Astrocyte (in vitro differentiated cells and primary cell): ENCODE data around the gene TMEM167B. TPM values are rescaled to one million over a fixed set of nuclear protein-coding genes. Genes with fewer than 3 reads are reported as not detected.

Experiments used
- DNase-seq: peaks from one replicate; pipeline ENCODE4 v3.0.0-alpha.2; 2010; ENCODE audit warnings: low read depth
- FAIRE-seq: peaks from 2 replicates; lab custom pipeline; 2011; peaks lifted over from hg19 to GRCh38; lab: Jason Lieb, UNC
- H2AFZ ChIP-seq: 2 replicates; pipeline ENCODE4 v1.6.0; 2012; ENCODE audit warnings: low read depth, low read length, inconsistent platforms
- H3K27ac ChIP-seq: 2 replicates; pipeline ENCODE4 v1.5.1; 2011; ENCODE audit warnings: low read depth, low read length, inconsistent platforms
- H3K27me3 ChIP-seq: 2 replicates; pipeline ENCODE4 v1.6.0; 2011; ENCODE audit warnings: low read length, inconsistent platforms; ENCODE audit not compliant: insufficient read depth
- H3K36me3 ChIP-seq: 2 replicates; pipeline ENCODE4 v1.5.1; 2011; ENCODE audit warnings: low read length, inconsistent platforms; ENCODE audit not compliant: insufficient read depth
- H3K4me1 ChIP-seq: 2 replicates; pipeline ENCODE4 v1.5.1; 2011; ENCODE audit warnings: low read length, inconsistent platforms; ENCODE audit not compliant: insufficient read depth
- H3K4me2 ChIP-seq: 2 replicates; pipeline ENCODE4 v1.6.0; 2012; ENCODE audit warnings: low read length, inconsistent platforms
- H3K4me3 ChIP-seq: 2 replicates; pipeline ENCODE4 v1.5.1; 2011; ENCODE audit warnings: low read depth, mild to moderate bottlenecking, low read length, inconsistent platforms; ENCODE audit not compliant: insufficient read depth
- H3K79me2 ChIP-seq: 2 replicates; pipeline ENCODE4 v1.6.0; 2012; ENCODE audit warnings: mild to moderate bottlenecking, low read length, inconsistent platforms; ENCODE audit not compliant: insufficient read depth
- H3K9ac ChIP-seq: 2 replicates; pipeline ENCODE4 v1.6.0; 2012; ENCODE audit warnings: mild to moderate bottlenecking, low read length, inconsistent platforms
- H3K9me3 ChIP-seq: 2 replicates; pipeline ENCODE4 v1.5.1; 2012; ENCODE audit warnings: low read depth, mild to moderate bottlenecking, low read length, inconsistent platforms; ENCODE audit not compliant: insufficient read depth
- H4K20me1 ChIP-seq: 2 replicates; pipeline ENCODE4 v1.6.0; 2012; ENCODE audit warnings: low read length, inconsistent platforms; ENCODE audit not compliant: insufficient read depth
- H3K27ac Mint-ChIP-seq: one replicate; pipeline ENCODE4 v1.8.0; 2021; ENCODE audit warnings: mild to moderate bottlenecking, mixed read lengths; ENCODE audit not compliant: unreplicated experiment
- H3K27me3 Mint-ChIP-seq: one replicate; pipeline ENCODE4 v1.8.0; 2021; ENCODE audit warnings: low read depth, mixed read lengths; ENCODE audit not compliant: unreplicated experiment
- H3K36me3 Mint-ChIP-seq: one replicate; pipeline ENCODE4 v1.8.0; 2021; ENCODE audit warnings: low read depth, mixed read lengths; ENCODE audit not compliant: unreplicated experiment
- H3K4me1 Mint-ChIP-seq: one replicate; pipeline ENCODE4 v1.8.0; 2021; ENCODE audit warnings: low read depth, mixed read lengths; ENCODE audit not compliant: unreplicated experiment
- H3K4me3 Mint-ChIP-seq: one replicate; pipeline ENCODE4 v1.8.0; 2021; ENCODE audit warnings: mild to moderate bottlenecking, moderate library complexity, mixed read lengths; ENCODE audit not compliant: unreplicated experiment
- H3K9me3 Mint-ChIP-seq: one replicate; pipeline ENCODE4 v1.8.0; 2021; ENCODE audit warnings: mild to moderate bottlenecking, mixed read lengths; ENCODE audit not compliant: unreplicated experiment
- EZH2 ChIP-seq: IDR thresholded peaks from 2 replicates; pipeline ENCODE4 v1.6.1; 2012; ENCODE audit warnings: mild to moderate bottlenecking, low read length, inconsistent platforms; ENCODE audit not compliant: insufficient read depth
- total RNA-seq: library from RNA; stranded (reverse); gene quantifications from 2 replicates; pipeline ENCODE4 v1.2.1, GENCODE V29; 2021
- TF ChIP-seq, protein P1 (sequence below): IDR thresholded peaks from 2 replicates; pipeline ENCODE4 v1.5.1; 2011; ENCODE audit warnings: low read depth, mild to moderate bottlenecking, inconsistent platforms, low read length, moderate library complexity; ENCODE audit not compliant: insufficient read depth

TMEM167B gene
- total RNA-seq, 1 donor from 2014 or later = 31.9 TPM

DNA sequence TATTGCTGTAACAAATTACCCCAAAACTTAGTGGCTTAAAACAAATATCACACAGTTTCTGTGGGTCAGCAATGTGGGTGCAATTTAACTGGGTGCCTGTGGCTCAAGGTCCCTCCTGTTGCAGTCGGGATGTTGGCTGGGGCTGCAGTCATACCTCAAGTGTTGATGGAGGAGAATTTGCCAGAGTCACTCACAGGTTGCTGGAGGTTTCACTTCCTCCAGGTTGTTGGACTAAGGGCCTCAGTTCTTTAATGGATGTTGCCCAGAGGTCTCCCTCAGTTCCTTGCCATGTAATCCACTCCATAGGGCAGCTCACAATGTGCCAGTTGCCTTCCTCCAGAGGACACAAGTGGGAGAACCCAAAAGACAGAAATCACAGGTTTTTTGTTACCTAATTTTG, 12.2 kb upstream of the TMEM167B start:
- peaks cover 23% of the 10 kb centered on the region for H3K79me2 ChIP-seq
- peaks cover 2% of the 10 kb centered on the region for H3K4me1 Mint-ChIP-seq
- H3K4me3 Mint-ChIP-seq = no peak overlapping the region
- H3K27me3 ChIP-seq = no peaks in the 10 kb centered on the region
- no peak overlapping the region for H3K9ac ChIP-seq
- no peak overlapping the region for H3K27ac ChIP-seq
- TF ChIP-seq EZH2 = no peak
- TF ChIP-seq, protein P1, sequence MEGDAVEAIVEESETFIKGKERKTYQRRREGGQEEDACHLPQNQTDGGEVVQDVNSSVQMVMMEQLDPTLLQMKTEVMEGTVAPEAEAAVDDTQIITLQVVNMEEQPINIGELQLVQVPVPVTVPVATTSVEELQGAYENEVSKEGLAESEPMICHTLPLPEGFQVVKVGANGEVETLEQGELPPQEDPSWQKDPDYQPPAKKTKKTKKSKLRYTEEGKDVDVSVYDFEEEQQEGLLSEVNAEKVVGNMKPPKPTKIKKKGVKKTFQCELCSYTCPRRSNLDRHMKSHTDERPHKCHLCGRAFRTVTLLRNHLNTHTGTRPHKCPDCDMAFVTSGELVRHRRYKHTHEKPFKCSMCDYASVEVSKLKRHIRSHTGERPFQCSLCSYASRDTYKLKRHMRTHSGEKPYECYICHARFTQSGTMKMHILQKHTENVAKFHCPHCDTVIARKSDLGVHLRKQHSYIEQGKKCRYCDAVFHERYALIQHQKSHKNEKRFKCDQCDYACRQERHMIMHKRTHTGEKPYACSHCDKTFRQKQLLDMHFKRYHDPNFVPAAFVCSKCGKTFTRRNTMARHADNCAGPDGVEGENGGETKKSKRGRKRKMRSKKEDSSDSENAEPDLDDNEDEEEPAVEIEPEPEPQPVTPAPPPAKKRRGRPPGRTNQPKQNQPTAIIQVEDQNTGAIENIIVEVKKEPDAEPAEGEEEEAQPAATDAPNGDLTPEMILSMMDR = no peak
- FAIRE-seq (no peak), DNase-seq (no peak)
- peaks cover 3% of the 10 kb centered on the region for H3K4me1 ChIP-seq
- no peak overlapping the region for H3K4me3 ChIP-seq
- no peaks in the 10 kb centered on the region for H3K9me3 Mint-ChIP-seq
- H3K36me3 ChIP-seq = no peaks in the 10 kb centered on the region
- no peak overlapping the region for H3K27ac Mint-ChIP-seq
- peaks cover 3% of the 10 kb centered on the region for H3K36me3 Mint-ChIP-seq
- no peak overlapping the region for H2AFZ ChIP-seq
- H3K27me3 Mint-ChIP-seq = no peaks in the 10 kb centered on the region
- H4K20me1 ChIP-seq = peaks cover under 1% of the 10 kb centered on the region
- H3K4me2 ChIP-seq = no peak overlapping the region
- H3K9me3 ChIP-seq = no peaks in the 10 kb centered on the region

DNA sequence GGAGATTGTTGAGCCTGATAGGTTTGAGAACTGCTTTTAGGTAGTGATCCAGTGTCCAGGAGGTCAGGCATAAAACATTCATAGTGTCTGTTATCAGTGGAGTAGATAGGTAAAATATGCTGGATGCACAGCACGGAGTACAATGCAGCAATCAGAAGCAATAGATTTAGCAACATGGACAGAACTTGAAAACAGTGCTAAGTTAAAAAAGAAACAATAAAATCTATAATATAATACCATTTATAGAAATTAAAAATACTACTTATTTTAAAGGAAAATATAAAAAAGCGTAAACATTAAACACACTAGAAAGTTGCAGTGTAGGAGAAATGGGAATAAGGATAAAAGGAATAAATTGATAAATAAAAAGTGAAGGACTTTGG, 11.3 kb upstream of the TMEM167B start:
- H3K4me1 Mint-ChIP-seq = peaks cover 5% of the 10 kb centered on the region
- H3K27ac Mint-ChIP-seq = no peak overlapping the region

More for the DNA sequence above, 11.3 kb upstream of the TMEM167B start:
- Histone ChIP-seq H3K27ac (no peak overlapping the region), H3K9ac (no peak overlapping the region), H3K4me3 (no peak overlapping the region), H3K4me1 (peaks cover 3% of the 10 kb centered on the region), H4K20me1 (no peaks in the 10 kb centered on the region), H2AFZ (no peak overlapping the region), H3K79me2 (peaks cover 16% of the 10 kb centered on the region), H3K36me3 (no peaks in the 10 kb centered on the region), H3K4me2 (no peak overlapping the region), H3K9me3 (no peaks in the 10 kb centered on the region), H3K27me3 (no peaks in the 10 kb centered on the region)
- peaks cover 1% of the 10 kb centered on the region for H3K36me3 Mint-ChIP-seq
- no peaks in the 10 kb centered on the region for H3K27me3 Mint-ChIP-seq
- FAIRE-seq (no peak), DNase-seq (no peak)
- no peak overlapping the region for H3K4me3 Mint-ChIP-seq
- TF ChIP-seq EZH2 = no peak
- TF ChIP-seq, protein P1 = no peak
- no peaks in the 10 kb centered on the region for H3K9me3 Mint-ChIP-seq
